DOHH2 (cell line): ENCODE results near the gene POLN.

Experiments used
- H3F3A ChIP-seq: fragments of 200-600 bp; sonication (generic), shearing (Covaris generic); 2 replicates; pipeline ENCODE4 v1.6.0; 2016; ENCODE audit warnings: antibody characterized with exemption, mild to moderate bottlenecking; ENCODE audit not compliant: control insufficient read depth, insufficient read depth
- H3K27ac ChIP-seq: fragments of 200-600 bp; sonication (generic); 2 replicates; pipeline ENCODE4 v1.5.1; 2014; ENCODE audit warnings: low read depth, mild to moderate bottlenecking, low read length, moderate library complexity
- H3K27me3 ChIP-seq: fragments of 200-600 bp; sonication (generic); 2 replicates; pipeline ENCODE4 v1.6.1; 2014; ENCODE audit warnings: mild to moderate bottlenecking, low read length, mixed read lengths; ENCODE audit not compliant: control insufficient read depth
- H3K36me3 ChIP-seq: fragments of 200-600 bp; sonication (generic); 2 replicates; pipeline ENCODE4 v1.6.1; 2014; ENCODE audit warnings: mild to moderate bottlenecking, low read length, moderate library complexity, mixed read lengths; ENCODE audit not compliant: control insufficient read depth
- H3K4me1 ChIP-seq: fragments of 200-600 bp; sonication (generic); 2 replicates; pipeline ENCODE4 v1.6.1; 2014; ENCODE audit warnings: mild to moderate bottlenecking, low read length, mixed read lengths; ENCODE audit not compliant: control insufficient read depth
- H3K4me2 ChIP-seq: fragments of 200-600 bp; sonication (generic); 2 replicates; pipeline ENCODE4 v1.6.0; 2014; ENCODE audit warnings: mild to moderate bottlenecking, low read length, moderate library complexity
- H3K4me3 ChIP-seq: fragments of 200-600 bp; sonication (generic); 2 replicates; pipeline ENCODE4 v1.5.1; 2014; ENCODE audit warnings: mild to moderate bottlenecking, low read length, mixed read lengths
- H3K79me2 ChIP-seq: fragments of 200-600 bp; sonication (generic); 2 replicates; pipeline ENCODE4 v1.6.1; 2014; ENCODE audit warnings: mild to moderate bottlenecking, low read length, mixed read lengths; ENCODE audit not compliant: control insufficient read depth
- H3K9me2 ChIP-seq: fragments of 200-600 bp; sonication (generic); replicated peaks from 2 replicates; pipeline ENCODE4 v1.6.1; 2014; ENCODE audit warnings: mild to moderate bottlenecking, low read length, mixed read lengths; ENCODE audit not compliant: control insufficient read depth
- H3K9me3 ChIP-seq: fragments of 200-600 bp; sonication (generic); 2 replicates; pipeline ENCODE4 v1.6.1; 2014; ENCODE audit warnings: antibody characterized with exemption, low read length, mixed read lengths; ENCODE audit not compliant: control insufficient read depth, insufficient read depth
- H4K20me1 ChIP-seq: fragments of 200-600 bp; sonication (generic); 2 replicates; pipeline ENCODE4 v1.6.0; 2014; ENCODE audit warnings: low read depth, mild to moderate bottlenecking, antibody characterized with exemption, low read length, moderate library complexity; ENCODE audit not compliant: control insufficient read depth, insufficient read depth
- CTCF ChIP-seq: fragments of 200-600 bp; sonication (generic); IDR thresholded peaks from one replicate; pipeline ENCODE4 v1.5.1; 2014; ENCODE audit warnings: antibody characterized with exemption, mild to moderate bottlenecking, low read depth, low read length; ENCODE audit not compliant: poor library complexity, severe bottlenecking
- EZH2phosphoT487 ChIP-seq: fragments of 200-600 bp; sonication (generic); IDR thresholded peaks from 2 replicates; pipeline ENCODE4 v1.6.1; 2017; ENCODE audit warnings: borderline replicate concordance, mild to moderate bottlenecking, antibody characterized with exemption, low read length, moderate library complexity, mixed read lengths

Gene POLN

GRCh38 chr4:2047781-2048581 lies 193.9 kb downstream of the POLN start:
- H3K4me3 ChIP-seq = no peak overlapping the region
- peaks cover under 1% of the 10 kb centered on the region for H3K4me1 ChIP-seq
- H3K9me3 ChIP-seq = no peaks in the 10 kb centered on the region
- 0 out of 2 replicates have a peak, but pooled peaks cover 10% of the 10 kb centered on the region for H3K27me3 ChIP-seq
- no peaks in the 10 kb centered on the region for H3K36me3 ChIP-seq
- no peaks in the 10 kb centered on the region for H3K9me2 ChIP-seq
- H3K4me2 ChIP-seq = no peak overlapping the region
- H3K27ac ChIP-seq = no peak overlapping the region
- no peaks in the 10 kb centered on the region; the same call in 1 of the 2 replicates for H3K79me2 ChIP-seq
- no peaks in the 10 kb centered on the region for H3F3A ChIP-seq
- H4K20me1 ChIP-seq = peaks cover 2% of the 10 kb centered on the region
- TF ChIP-seq EZH2phosphoT487 (no peak), CTCF (no peak)

- Histone ChIP-seq H4K20me1 (peaks cover 6% of the 10 kb centered on the region), H3K27ac (no peak overlapping the region), H3K9me3 (no peaks in the 10 kb centered on the region), H3K36me3 (no peaks in the 10 kb centered on the region), H3K9me2 (no peaks in the 10 kb centered on the region), H3K4me2 (no peak overlapping the region), H3K4me1 (peaks cover 7% of the 10 kb centered on the region), H3F3A (no peaks in the 10 kb centered on the region), H3K27me3 (0 out of 2 replicates have a peak, but pooled peaks cover 7% of the 10 kb centered on the region), H3K4me3 (no peak overlapping the region), H3K79me2 (no peaks in the 10 kb centered on the region; the same call in 1 of the 2 replicates)
- no peak for TF ChIP-seq EZH2phosphoT487
- no peak for TF ChIP-seq CTCF
These were observed 194.8 kb downstream of the POLN start for GRCh38 chr4:2047031-2047660.

GRCh38 chr4:2046031-2046961 lies 195.6 kb downstream of the POLN start:
- Histone ChIP-seq H3K9me3 (no peaks in the 10 kb centered on the region), H3K4me2 (no peak overlapping the region), H3K79me2 (no peaks in the 10 kb centered on the region; the same call in 1 of the 2 replicates), H4K20me1 (peaks cover 6% of the 10 kb centered on the region), H3F3A (no peaks in the 10 kb centered on the region), H3K4me3 (no peak overlapping the region), H3K27ac (no peak overlapping the region), H3K4me1 (peaks cover 11% of the 10 kb centered on the region), H3K36me3 (no peaks in the 10 kb centered on the region), H3K9me2 (no peaks in the 10 kb centered on the region), H3K27me3 (peaks cover 7% of the 10 kb centered on the region)
- TF ChIP-seq EZH2phosphoT487 (no peak), CTCF (no peak)
